ENCODE results near the gene TNFAIP1.

TNFAIP1 gene

GRCh38 chr17:28370744-28371103 is 35.2 kb downstream of the TNFAIP1 start:
- no peak for DNase-seq (ENCODE audit: low spot score)

GRCh38 chr17:28371245-28372202 is 36.0 kb downstream of the TNFAIP1 start, which contains the start of gene SARM1:
TSS of gene SARM1 (plus strand) at chr17:28371694. CDS start at chr17:28372033, 339 bp downstream.
- peak; percentile 97 for DNase-seq (ENCODE audit: low spot score)

GRCh38 chr17:28372203-28372944 is 36.8 kb downstream of the TNFAIP1 start:
- DNase-seq (ENCODE audit: low spot score), result peak; percentile 58

GRCh38 chr17:28372945-28373274 is 37.3 kb downstream of the TNFAIP1 start:
- no peak for DNase-seq (ENCODE audit: low spot score)

GRCh38 chr17:28379814-28380801 is 44.5 kb downstream of the TNFAIP1 start:
- DNase-seq (ENCODE audit: low spot score), result no peak

- DNase-seq (ENCODE audit: low spot score), result no peak
These were observed 45.7 kb downstream of the TNFAIP1 start for GRCh38 chr17:28381141-28381825.

GRCh38 chr17:28384281-28385036 is 48.9 kb downstream of the TNFAIP1 start:
- DNase-seq (ENCODE audit: low spot score), result no peak

GRCh38 chr17:28385037-28385400 is 49.5 kb downstream of the TNFAIP1 start:
- DNase-seq (ENCODE audit: low spot score), result no peak

GRCh38 chr17:28385406-28385805 is 49.8 kb downstream of the TNFAIP1 start:
- no peak for DNase-seq (ENCODE audit: low spot score)

- DNase-seq (ENCODE audit: low spot score), result no peak
These were observed 50.8 kb downstream of the TNFAIP1 start for GRCh38 chr17:28386391-28386790.

- no peak for DNase-seq (ENCODE audit: low spot score)
These were observed 52.5 kb downstream of the TNFAIP1 start for GRCh38 chr17:28388106-28388505.

- DNase-seq (ENCODE audit: low spot score), result no peak
These were observed 54.6 kb downstream of the TNFAIP1 start for GRCh38 chr17:28390141-28390540.

- DNase-seq (ENCODE audit: low spot score), result no peak
These were observed 55.0 kb downstream of the TNFAIP1 start for GRCh38 chr17:28390563-28390962.

- no peak for DNase-seq (ENCODE audit: low spot score)
These were observed 55.4 kb downstream of the TNFAIP1 start for GRCh38 chr17:28390984-28391383.

GRCh38 chr17:28391401-28391800 is 55.8 kb downstream of the TNFAIP1 start:
- no peak for DNase-seq (ENCODE audit: low spot score)

- no peak for DNase-seq (ENCODE audit: low spot score)
These were observed 56.9 kb downstream of the TNFAIP1 start for GRCh38 chr17:28392491-28392890.

- no peak for DNase-seq (ENCODE audit: low spot score)
These were observed 59.0 kb downstream of the TNFAIP1 start for GRCh38 chr17:28394337-28395116.

GRCh38 chr17:28395426-28395825 is 59.9 kb downstream of the TNFAIP1 start:
- no peak for DNase-seq (ENCODE audit: low spot score)

GRCh38 chr17:28395968-28396367 is 60.4 kb downstream of the TNFAIP1 start:
- DNase-seq (ENCODE audit: low spot score), result no peak
